ENCODE results near the gene GDPD4. TPM values are rescaled to one million over a fixed set of nuclear protein-coding genes. Genes with fewer than 3 reads are reported as not detected.

Gene GDPD4
- total RNA-seq, 1 experiment from 2014 or later = not detected

- Histone ChIP-seq H3K9ac (ENCODE audit: low read length) (no peak overlapping the region), H3K79me2 (ENCODE audit: insufficient read depth, low read length) (no peaks in the 10 kb centered on the region), H3K27me3 (ENCODE audit: insufficient read depth, low read length) (no peaks in the 10 kb centered on the region), H3K4me2 (ENCODE audit: low read length) (no peak overlapping the region), H3K9me2 (ENCODE audit: insufficient read depth) (no peaks in the 10 kb centered on the region), H3K4me1 (ENCODE audit: control insufficient read depth in 1 of 2, insufficient read depth in 2 of 2, low read length in 2 of 2) (peaks cover 0 to 4% of the 10 kb centered on the region in 2 experiments; a peak in 1 of 4 replicates), H4K20me1 (ENCODE audit: insufficient read depth) (no peaks in the 10 kb centered on the region), H2AFZ (ENCODE audit: low read depth, low read length, poor library complexity, severe bottlenecking) (no peak overlapping the region), H3K9me3 (ENCODE audit: control insufficient read depth in 1 of 2, insufficient read depth in 1 of 2, low read depth in 1 of 2, low read length in 2 of 2) (no peaks in the 10 kb centered on the region), H3K36me3 (ENCODE audit: control insufficient read depth in 1 of 2, insufficient read depth in 2 of 2, low read length in 2 of 2) (no peaks in the 10 kb centered on the region), H3K4me3 (replicated peaks in 1 of 2; ENCODE audit: low read depth in 1 of 2, low read length in 2 of 2) (no peak overlapping the region), H3K27ac (ENCODE audit: low read depth, low read length) (no peak overlapping the region)
- BruUV-seq (replicated peaks) = no TSS peak
- RAD21 ChIA-PET (ENCODE audit: low non-redundant PET in 1 of 2, low total read pairs in 2 of 2, uncharacterized antibody in 2 of 2, unreplicated experiment in 2 of 2) = no interaction called here
- CTCF ChIA-PET = interaction anchor here (1.2 to 1.3 kb wide), 2 partner anchors 10 to 351 kb away, joined by 4 read pairs; no protein-coding TSS in a partner anchor
- no peak for TF ChIP-seq JUND (IDR thresholded peaks at IDR 0.05)
- TF ChIP-seq ELF1 (IDR thresholded peaks at IDR 0.05; ENCODE audit: borderline replicate concordance, low read depth) = no peak
- no peak for TF ChIP-seq ATF3 (IDR thresholded peaks at IDR 0.05)
- ATAC-seq (no peak), DNase-seq (ENCODE audit: low read depth, low spot score) (no peak)
- intact Hi-C loops (cut with micrococcal nuclease) = no loop called here
- POLR2A ChIA-PET = no interaction called here
Observed at GRCh38 chr11:77197626-77198320, 103.7 kb downstream of the GDPD4 start.

GRCh38 chr11:77196961-77197360, 104.5 kb downstream of the GDPD4 start:
- Histone ChIP-seq H3K9me2 (ENCODE audit: insufficient read depth) (no peaks in the 10 kb centered on the region), H3K36me3 (ENCODE audit: control insufficient read depth in 1 of 2, insufficient read depth in 2 of 2, low read length in 2 of 2) (no peaks in the 10 kb centered on the region), H3K4me3 (replicated peaks in 1 of 2; ENCODE audit: low read depth in 1 of 2, low read length in 2 of 2) (no peak overlapping the region), H3K79me2 (ENCODE audit: insufficient read depth, low read length) (no peaks in the 10 kb centered on the region), H3K4me1 (ENCODE audit: control insufficient read depth in 1 of 2, insufficient read depth in 2 of 2, low read length in 2 of 2) (peaks cover 0 to 10% of the 10 kb centered on the region in 2 experiments; a peak in 3 of 4 replicates), H3K4me2 (ENCODE audit: low read length) (no peak overlapping the region), H3K9ac (ENCODE audit: low read length) (no peak overlapping the region), H3K9me3 (ENCODE audit: control insufficient read depth in 1 of 2, insufficient read depth in 1 of 2, low read depth in 1 of 2, low read length in 2 of 2) (no peaks in the 10 kb centered on the region), H4K20me1 (ENCODE audit: insufficient read depth) (no peaks in the 10 kb centered on the region), H3K27me3 (ENCODE audit: insufficient read depth, low read length) (no peaks in the 10 kb centered on the region), H3K27ac (ENCODE audit: low read depth, low read length) (no peak overlapping the region), H2AFZ (ENCODE audit: low read depth, low read length, poor library complexity, severe bottlenecking) (no peak overlapping the region)
- ATAC-seq = no peak
- BruUV-seq (replicated peaks) = no TSS peak
- ChIA-PET POLR2A (no interaction called here), CTCF (no interaction called here), RAD21 (ENCODE audit: low non-redundant PET in 1 of 2, low total read pairs in 2 of 2, uncharacterized antibody in 2 of 2, unreplicated experiment in 2 of 2) (no interaction called here)
- no peak for TF ChIP-seq CEBPB (IDR thresholded peaks at IDR 0.05; ENCODE audit: low read depth)
- no peak for TF ChIP-seq SIN3A (IDR thresholded peaks at IDR 0.05; ENCODE audit: low read depth)
- TF ChIP-seq ZFX (IDR thresholded peaks at IDR 0.05) = no peak
- TF ChIP-seq ELF1 (IDR thresholded peaks at IDR 0.05; ENCODE audit: borderline replicate concordance, low read depth) = no peak
- TF ChIP-seq ZBTB33 (IDR thresholded peaks at IDR 0.05; ENCODE audit: extremely low read depth, insufficient replicate concordance, low read length) = no peak
- TF ChIP-seq RAD21 (IDR thresholded peaks at IDR 0.05; ENCODE audit: low read depth) = no peak
- DNase-seq (ENCODE audit: low read depth, low spot score) = no peak
- intact Hi-C loops (cut with micrococcal nuclease) = no loop called here
